ENCODE data around the gene AMN.

DNA sequence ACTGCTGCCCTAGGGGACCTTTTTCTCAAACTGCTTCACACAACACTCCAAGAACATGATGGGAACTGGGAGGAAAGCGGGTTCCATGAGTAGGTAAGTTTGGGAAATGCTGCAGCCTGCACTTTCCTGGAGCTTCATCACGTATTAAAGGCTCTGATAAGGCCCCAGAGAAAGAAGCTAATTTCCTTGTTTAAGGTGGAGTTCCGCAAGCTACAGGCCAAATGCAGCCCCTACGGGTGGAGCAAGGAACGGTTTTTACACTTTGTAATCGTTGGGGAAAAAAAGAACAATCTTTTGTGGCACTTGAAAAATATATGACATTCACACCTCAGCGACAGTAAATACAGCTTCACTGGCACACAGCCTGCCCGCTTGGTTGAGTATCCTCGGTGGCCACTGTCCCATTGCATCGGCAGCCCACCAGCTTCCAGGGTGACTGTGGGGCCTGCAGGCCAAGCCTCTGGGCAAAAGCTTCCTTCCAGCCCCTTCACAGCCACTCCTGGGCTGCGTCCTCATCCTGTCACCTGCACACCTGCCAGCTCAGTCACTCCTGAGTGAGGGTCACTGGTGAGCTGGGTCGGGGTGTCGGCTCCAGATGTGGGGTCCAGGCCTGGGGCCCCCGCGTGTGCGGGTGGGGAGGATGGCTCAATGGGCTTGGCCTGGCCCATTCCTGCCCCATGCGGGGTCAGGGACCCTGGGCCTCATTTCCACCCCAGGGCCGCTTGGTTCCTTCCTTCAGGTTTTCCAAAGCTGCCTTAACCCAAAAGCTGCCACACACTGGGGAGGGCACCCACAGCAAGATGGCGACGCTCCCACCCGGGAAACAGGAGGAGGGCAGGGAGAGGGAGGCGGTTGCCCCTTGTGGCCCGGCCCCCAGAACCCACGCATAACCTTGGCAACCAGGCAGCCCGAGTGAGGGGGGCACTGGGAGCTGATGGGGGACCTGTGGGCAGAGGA is 2.4 kb downstream of the AMN start:
- TF ChIP-seq, protein P1, sequence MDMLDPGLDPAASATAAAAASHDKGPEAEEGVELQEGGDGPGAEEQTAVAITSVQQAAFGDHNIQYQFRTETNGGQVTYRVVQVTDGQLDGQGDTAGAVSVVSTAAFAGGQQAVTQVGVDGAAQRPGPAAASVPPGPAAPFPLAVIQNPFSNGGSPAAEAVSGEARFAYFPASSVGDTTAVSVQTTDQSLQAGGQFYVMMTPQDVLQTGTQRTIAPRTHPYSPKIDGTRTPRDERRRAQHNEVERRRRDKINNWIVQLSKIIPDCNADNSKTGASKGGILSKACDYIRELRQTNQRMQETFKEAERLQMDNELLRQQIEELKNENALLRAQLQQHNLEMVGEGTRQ (IDR thresholded peaks at IDR 0.05; ENCODE audit: borderline replicate concordance, low read depth, low read length): no peak
- TF ChIP-seq CTCF (IDR thresholded peaks at IDR 0.05): peak; percentile 12; the same call in 1 of the 2 replicates
- no peak for TF ChIP-seq NFIC (IDR thresholded peaks at IDR 0.05; ENCODE audit: borderline replicate concordance)
- no peak for TF ChIP-seq JUND (IDR thresholded peaks at IDR 0.05)
- no peak for TF ChIP-seq EP300 (IDR thresholded peaks at IDR 0.05; ENCODE audit: borderline replicate concordance in 1 of 2, low read depth in 1 of 2, low read length in 1 of 2)
- TF ChIP-seq REST (IDR thresholded peaks at IDR 0.05; ENCODE audit: low read depth, low read length): no peak
